Hindlimb muscle (tissue), 1 donor: ENCODE results near the gene ABCB11. TPM values are rescaled to one million over a fixed set of nuclear protein-coding genes. Genes with fewer than 3 reads are reported as not detected.
A peak's percentile ranks its signal among the peaks of the same experiment; 100 is the strongest.
"Not testable (repeated sequence)": the region's sequence is repeated elsewhere in the genome, so short reads cannot be mapped to it uniquely, and the experiment has no call there.

Experiments
- DNase-seq: peaks from one replicate; pipeline ENCODE4 v3.0.0-alpha.2; 2013
- polyA plus RNA-seq: library from polyadenylated mRNA; unstranded; fragments of 120-200 nt; gene quantifications from one replicate; pipeline ENCODE4 v1.2.1, GENCODE V29; 2013; ENCODE audit not compliant: insufficient read length

ABCB11 gene
- polyA plus RNA-seq, 1 donor, result not detected

DNA sequence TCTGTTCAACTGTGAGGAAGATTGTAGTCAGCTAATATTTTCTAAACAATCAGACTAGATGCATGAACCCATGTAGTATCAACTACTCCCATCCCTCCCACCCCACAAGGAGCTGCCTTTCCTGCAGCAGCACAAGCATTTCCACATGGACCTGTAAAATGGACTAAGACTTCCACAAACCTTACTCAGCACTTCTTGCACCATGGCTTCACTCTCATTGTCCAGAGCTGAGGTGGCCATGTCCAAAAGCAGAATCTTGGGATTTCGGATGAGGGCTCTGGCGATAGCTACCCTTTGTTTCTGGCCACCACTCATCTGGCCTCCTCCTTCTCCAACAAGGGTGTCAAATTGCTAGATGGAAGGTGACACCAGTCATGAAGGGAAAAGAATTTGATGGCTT, 61.3 kb downstream of the ABCB11 start:
- no peak for DNase-seq

DNA sequence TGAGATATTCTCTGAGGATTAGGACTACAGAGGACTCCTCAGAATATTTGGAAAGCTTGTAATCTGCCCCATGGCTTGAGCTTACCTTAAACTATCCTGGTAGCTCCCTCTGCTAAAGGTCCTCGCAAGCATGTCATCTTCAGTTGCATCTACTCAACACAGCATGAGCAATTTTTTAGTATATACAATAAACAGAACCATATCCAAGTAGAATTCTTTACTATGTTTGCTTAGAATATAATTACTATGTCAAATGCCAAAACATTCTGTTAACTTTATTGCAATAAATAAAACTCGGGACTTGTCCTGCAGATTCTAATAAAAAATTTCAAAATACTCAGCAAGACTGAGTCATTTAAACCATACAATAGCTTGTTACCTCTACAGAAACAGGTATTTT, 62.8 kb downstream of the ABCB11 start:
- DNase-seq, result no peak

DNA sequence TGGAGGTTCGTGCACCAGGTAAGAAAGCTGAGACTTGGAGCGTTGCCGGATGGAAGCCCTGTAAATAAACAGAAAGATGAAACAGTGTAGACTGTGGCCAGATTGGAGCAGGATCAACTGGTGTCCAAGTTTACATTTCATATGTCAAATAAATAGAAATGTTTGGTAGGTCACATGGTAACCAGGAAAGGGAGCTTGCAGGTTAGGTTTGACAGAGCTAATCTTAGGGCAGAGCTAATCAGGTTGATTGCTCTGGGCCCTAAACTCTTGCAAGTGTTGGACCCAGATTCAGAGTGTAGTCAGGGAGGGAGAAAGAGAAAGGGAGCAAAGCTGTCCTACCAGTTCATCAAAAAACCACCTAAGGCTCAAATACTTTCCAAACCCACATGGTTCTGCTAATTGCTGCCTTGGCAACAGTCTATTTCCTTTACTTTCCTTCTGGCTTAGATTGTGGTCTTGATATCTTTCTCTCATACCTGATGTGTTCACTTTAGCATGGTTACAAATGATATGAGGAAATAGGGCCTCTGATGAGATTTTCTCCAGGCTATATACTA, 66.8 kb downstream of the ABCB11 start:
- DNase-seq, result no peak

DNA sequence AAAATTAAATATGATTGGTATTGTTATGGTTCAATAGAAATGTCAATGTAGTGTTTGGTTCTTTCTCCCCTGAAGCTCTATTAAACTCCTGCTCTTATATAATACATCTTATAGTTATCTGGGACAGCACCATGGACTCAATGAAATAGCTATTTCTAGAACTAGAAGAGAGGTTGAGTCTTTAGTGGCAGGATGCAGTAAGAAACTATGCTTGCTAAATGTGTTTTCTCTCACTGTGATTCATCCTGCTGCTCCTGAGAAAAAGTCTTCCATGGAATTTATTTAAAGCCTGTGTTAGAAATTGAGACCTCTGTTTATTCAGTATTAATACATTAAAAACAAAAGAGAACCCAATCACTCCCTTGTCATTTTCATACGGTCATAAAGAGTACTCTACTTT, 68.5 kb downstream of the ABCB11 start:
- no peak for DNase-seq

DNA sequence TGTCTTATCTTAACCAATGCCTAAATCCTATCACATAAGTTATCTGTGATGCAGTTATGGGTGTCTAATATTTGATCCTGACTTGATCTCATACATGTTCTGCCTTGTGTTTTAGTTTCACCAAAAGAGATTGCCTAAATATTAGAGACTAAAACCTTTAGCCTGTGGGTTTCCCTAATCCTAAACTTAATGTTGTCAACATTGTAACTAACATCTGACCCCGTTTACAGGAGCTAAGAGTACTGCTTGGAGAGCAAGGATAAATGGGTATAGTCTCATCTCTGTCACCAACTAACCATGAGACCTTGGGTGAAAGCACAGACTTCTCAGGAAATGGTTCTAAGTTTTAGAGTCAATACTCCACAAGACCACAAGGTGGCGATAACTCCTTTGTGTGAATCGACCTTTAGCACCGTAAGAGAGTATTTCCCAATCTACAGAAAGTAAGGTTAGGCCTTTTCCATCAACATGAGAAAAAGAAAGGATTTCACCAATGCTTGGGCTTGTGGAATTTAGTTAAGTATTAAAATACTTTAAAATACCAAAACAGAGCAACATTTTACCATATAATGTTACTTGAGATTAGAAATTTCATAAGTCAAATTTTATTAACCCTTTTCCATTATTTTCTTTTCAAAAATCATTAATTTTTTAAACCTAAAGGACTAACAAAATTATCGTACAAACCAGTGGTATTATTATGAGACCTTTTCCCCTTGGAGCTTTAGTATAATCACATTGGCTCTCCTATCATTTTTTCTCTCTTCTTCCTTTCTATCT, 69.5 kb downstream of the ABCB11 start:
- peak; percentile 56 for DNase-seq

DNA sequence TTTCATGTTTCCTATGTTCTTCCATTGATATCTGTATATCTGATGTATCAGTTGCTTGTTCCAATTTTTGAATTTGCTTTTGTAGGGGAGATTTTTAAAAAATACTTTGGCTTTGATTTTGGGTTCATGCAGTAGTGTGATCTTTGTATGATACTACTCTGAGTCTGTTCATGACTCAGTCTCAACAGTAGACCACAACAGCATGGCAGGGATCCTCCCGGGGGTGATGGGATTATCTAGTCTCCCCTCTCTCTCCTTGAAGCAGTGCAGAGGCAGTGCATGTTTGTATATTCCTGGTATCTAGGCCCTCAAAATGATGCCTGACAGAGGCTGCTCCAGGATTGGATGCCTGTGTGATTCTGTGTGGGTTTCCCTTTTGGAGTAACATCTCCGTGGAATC, 74.7 kb downstream of the ABCB11 start:
- no peak for DNase-seq

DNA sequence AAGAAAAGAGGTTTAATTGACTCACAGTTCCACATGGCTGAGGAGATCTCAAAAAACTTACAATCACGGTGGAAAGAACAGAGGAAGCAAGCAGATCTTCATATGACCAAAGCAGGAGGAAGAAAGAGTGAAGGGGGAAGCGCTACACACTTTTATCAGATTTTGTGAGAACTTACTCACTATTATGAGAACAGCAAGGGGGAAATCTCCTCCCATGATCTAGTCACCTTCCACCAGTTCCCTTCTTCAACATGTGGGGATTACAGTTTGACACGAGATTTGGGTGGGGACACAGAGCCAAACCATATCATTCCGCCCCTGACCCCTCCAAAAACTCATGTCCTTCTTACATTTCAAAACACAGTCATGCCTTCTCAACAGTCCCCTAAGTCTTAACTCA, 75.8 kb downstream of the ABCB11 start:
- DNase-seq, result no peak

DNA sequence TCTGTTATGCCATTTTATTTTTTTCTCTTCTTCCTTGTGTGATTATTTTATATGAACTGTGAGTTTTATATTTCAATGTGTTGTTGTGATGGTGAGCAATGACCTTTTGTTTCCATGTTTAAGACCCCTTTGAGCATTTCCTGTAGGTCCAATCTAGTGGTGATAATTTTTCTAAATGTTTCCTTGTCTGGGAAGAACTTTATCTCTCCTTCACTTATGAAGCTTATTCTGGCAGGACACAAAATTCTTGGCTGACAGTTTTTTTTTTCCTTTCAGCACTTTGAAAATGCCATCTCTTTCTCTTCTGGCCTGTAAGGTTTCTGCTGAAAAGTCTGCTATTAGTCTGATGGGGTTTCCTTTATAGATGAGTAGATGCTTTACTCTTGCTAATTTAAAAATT, 76.9 kb downstream of the ABCB11 start:
- DNase-seq, result no peak

DNA sequence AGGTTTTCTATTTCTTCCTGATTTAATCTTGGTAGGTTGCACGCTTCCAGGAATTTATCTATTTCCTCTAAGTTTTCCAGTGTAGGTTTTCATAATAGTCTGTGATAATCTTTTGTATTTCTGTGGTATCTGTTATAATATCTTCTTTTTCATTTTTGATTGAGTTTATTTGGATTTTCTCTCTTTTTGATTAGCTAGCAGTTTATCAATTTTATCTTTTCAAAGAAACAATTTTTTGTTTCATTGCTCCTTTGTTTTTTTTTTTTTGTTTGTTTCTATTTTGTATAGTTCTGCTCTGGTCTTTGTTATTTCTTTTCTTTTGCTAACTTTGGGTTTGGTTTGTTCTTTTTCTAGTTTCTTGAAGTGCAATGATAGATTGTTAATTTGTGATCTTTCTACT, 78.7 kb downstream of the ABCB11 start:
- DNase-seq, result no peak

DNA sequence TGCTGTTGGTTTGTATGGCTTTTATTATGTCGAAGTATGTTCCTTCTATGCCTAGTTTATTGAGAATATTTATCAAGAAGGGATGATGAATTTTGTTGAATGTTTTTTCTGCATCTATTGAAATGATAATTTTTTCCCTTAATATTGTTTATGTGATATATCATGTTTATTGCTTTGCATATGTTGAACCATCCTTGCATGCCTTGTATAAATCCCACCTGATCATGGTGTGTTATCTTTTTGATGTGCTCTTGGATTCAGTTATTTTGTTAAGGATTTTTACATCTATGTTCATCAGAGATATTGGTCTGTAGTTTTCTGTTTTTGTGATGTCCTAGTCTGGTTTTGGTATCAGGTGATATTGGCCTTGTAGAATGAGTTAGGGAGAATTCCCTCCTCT, 79.3 kb downstream of the ABCB11 start:
- no peak for DNase-seq

DNA sequence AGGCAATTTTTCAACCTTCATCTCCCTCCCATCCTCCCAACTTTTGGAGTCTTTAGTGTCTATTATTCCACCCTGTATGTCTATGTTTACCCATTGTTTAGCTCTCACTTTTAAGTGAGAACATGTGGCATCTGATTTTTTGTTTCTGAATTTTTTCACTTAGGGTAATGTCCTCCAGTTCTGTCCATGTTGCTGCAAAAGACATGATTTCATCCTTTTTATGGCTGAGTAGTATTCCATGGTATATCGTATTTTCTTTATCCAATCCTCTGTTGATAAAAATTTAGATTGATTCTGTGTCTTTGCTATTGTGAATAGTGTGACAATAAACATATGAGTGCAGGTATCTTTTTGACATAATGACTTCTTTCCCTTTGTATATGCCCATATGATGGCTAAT, 81.8 kb downstream of the ABCB11 start:
- no peak for DNase-seq

DNA sequence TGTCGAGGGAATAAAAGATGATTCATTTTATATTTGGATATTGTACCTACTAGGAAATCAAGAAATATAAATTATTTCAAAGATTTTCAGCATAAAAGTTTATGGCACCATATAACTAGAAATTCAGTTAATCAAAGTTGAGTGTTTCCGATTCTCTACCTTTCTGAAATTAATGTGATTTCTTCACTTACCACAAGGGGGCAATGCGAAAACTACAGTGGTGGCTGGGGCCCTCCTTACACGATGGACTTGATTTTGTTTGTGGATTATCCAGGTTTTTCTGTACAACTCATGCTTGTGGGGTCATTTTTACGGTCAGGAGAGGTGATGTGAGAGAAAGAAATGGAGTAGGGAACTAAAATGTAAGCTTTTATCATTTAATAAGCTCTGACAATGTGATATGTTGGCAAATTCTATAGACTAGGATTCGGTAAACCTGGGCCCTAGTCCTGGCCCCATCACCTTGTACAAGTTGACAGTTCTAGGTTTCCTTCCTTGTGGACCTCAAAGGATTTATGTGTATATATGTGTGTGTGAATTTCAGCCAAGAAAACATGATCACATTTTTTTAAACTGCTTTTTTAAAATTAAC, 82.4 kb downstream of the ABCB11 start:
- DNase-seq, result no peak

DNA sequence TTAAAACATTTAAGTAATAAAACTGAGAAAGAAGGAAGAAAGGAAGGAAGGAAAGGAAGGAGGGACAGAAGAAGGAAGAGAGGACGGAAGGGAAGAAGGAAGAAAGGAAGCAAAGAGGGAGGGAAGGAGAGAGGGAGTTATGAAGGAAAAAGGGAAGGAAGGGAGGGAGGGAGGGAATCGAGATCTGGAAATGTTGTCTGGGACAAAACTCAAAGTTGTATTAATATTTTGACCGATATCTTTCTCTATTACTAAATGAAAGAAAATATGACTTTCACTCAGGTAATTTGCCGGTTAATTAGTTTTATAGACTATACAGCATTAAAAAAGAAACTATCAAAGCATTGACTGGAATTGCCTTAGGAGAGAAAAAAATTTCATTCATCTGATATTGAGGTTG, 85.6 kb downstream of the ABCB11 start:
- DNase-seq, result no peak

DNA sequence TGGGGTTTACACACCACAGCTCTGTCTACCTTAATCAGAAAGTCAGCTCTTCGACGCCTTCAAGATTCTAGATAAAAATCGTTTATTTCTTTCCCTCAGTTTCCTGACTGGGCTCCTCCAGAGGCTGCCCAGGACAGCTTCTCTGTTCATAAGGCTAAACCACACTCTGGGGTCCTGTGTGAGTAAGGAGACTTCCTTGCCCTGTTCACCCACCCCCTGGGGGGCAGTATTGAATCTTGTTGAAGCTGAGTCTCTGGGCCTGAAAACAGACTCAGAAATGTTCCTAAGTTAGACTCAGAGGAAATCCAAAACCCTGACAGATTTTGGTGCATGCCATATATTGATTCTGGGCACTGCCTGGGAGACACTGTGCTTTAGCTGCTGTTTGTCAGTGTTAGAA, 87.1 kb downstream of the ABCB11 start:
- DNase-seq, result no peak

DNA sequence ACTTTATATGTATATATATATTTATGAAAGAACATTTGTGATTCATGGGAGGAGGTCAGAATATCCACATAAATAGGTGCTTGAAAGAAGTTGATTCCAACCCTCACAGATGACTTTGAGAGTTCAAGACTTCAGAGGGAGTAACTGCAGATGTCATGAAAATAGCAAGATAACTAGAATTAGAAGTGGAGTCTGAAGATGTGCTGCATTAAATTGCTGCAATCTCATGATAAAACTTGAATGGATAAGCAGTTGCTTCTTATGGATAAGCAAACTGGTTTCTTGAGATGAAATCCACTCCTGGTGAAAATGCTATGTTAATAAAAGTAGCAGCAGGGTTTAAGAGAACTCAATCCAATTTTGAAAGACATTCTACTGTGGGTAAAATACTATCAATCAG, 89.8 kb downstream of the ABCB11 start:
- no peak for DNase-seq

DNA sequence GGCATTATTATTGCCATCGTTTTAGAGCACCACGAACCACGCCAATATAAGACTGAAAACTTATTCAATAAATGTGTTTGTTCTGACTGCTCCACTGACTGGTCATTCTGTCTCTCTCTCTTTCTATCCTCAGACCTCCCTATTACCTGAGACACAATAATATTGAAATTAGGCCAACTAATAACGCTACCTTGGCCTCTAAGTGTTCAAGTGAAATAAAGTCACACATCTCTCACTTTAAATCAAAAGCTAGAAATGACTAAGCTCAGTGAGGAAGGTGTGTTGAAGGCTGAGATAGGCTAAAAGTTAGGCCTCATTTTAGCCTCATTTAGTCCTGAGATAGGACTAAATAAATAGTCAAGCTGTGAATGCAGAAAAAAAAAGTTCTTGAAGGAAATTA, 91.2 kb downstream of the ABCB11 start:
- DNase-seq, result no peak

DNA sequence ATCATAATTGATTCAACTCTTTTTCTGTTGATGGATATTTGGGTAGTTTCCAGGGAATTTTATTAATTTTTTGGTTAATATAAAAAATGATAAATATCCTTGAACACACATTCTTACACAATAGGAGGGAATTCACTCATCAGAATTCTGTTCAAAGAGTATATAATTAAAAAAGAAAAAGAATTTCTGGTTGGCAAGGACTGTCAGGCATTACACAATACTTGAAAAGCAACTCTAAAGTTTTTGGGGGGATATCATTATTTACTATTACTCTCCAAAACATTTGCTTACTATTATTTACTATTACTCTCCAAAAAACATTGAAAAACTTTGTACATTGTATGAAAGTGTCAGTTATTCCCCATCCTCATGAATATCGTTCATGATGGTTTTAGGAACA, 92.1 kb downstream of the ABCB11 start:
- DNase-seq, result no peak

DNA sequence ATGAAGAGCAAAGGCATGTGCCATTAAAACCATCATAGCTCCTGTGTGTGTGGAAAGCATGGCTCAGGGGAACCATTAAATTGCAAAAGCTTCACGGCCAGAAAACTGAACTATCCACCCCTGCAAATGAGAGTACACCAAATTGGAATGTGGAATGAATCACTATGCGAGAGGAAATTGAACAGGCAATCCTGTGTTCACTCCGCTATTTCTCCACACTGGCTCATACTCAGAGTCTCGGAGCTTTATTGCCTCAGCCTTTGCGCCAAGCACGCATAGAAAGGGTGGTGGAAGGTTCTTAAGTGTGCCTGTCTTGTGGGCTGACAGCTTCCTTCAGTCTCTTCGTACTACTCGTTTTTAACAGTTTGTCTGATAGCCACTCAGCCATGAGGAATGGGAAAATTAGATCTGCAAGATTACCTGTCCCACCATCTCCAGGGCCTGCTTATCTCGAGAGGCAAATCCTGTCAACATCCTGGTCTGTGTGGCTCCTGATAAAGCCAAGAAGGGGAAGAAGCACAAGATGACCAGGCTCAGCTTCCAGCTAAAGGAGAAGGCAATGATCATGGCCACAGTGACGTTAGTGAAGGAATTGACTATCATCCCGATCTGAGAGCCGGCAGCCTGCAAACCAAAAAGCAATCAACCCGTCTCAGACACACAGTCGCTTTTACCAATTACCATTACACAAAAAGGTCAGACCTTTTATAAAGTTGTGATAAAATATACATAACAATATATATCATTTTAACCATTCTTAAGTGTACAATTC, 95.1 kb downstream of the ABCB11 start:
- no peak for DNase-seq

DNA sequence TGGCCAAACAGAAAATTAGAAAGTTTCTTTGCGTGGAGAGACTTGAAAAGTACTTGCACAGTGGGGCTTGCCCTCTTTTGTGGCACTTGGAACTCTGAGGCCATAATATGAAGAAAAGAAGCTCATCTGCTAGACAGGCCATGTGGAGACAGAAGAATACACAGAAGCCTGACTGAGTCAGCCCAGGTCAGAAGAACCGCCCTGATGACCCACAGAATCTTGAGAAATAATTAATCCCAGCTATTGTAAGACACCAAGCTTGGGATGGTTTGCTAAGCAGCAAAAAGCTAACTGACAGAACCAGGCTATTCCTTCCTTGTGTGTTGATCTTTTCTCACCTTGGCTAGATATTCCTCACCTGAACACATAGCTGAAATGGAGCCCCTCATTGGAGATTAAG, 96.3 kb downstream of the ABCB11 start:
- no peak for DNase-seq

DNA sequence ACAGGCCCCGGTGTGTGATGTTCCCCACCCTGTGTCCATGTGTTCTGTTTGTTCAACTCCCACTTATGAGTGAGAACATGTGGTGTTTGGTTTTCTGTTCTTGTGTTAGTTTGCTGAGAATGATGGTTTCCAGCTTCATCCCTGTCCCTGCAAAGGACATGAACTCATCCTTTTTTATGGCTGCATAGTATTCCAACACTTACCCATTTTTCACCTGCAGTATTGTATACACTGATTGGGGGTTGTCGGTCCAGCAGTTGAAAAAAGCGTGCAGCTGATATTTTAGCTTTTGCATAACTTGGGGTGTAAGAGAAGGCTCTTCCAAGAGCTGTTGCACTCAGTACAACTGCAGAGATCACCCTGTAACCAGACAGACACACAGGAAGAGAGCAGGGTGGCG, 99.0 kb downstream of the ABCB11 start:
- DNase-seq, result not testable (repeated sequence)

DNA sequence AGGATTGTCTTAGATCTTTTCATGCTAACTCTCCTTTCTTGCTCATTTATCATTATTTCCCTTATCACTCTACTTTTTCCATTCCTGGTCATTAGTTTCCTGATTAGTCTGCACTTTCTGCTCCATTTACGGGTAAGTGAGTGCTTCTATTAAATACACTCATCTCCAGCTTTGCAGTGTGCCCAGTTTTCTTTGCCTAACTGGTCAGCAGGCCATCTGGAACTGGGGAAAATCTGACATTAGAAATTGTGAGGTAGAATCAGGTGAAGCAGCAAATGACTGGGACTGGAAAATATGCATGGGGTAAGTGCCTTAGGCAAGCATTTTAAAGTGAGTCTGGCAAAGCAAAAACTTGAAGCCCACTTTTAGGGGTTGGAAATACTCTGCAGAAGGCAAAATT, 100.9 kb downstream of the ABCB11 start:
- no peak for DNase-seq

DNA sequence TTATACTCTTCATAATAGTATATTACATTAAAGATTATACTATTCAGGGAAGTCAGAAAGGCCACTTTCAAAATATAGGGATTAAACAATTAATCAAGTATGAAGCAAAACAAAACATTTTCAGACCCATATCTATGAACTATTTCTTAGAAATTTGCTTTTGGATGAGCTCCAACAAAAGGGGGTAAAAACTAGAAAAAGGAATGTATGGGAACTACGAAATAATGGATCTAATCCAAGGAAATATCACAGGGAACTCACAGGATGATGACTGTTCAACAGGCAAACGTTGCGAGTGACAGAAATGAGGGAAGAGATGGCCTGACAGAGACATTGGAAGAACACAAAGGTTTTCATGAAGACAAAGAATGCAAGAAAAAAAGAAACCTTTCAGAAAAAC, 102.1 kb downstream of the ABCB11 start:
- no peak for DNase-seq

DNA sequence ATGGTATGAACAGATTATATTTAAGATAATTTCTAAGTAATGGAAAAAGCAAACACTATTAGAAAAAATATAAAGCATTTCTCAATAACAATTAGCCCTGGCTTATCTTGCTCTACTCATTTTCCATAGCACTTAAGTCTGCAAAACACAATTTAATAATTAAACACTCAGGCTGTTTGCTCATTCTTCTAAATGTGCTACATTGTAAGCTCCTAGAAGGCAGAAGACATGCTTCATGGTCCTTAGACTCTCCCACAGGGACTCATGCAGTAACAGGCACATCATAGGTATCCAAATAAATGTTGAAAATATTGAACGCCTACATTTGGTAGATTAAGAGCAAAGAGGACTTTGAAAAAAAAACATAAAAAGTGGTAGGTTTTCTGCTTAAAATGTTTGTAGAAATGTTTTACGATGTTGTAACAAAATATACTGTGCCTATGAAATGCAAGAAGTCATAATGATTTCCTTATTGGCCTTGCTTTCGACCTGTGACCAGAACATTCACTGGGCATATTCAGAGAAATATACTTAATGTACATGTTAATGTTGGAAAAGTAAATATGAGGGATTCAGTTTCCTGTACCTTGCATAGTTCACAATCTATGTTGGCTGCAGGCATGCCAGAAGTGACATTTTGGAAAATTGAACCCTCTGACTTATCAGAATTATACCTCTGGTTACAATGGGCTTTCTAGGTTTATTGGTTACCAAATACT, 102.9 kb downstream of the ABCB11 start:
- DNase-seq, result no peak
